Gastroesophageal sphincter (tissue), 4 donors: ENCODE data around the gene ARMC9. TPM values are rescaled to one million over a fixed set of nuclear protein-coding genes. Genes with fewer than 3 reads are reported as not detected.

ENCODE experiments used
- ATAC-seq: fragments of 150-250 bp; one replicate; pipeline ENCODE4 v1.9.1; 2016; ENCODE audit warnings: mild to moderate bottlenecking, moderate library complexity
- H3K27ac ChIP-seq, 4 donors: fragments of 200-600 bp; sonication (generic) in 3 of 4; 1 replicate in 3 of 4; 2 replicates in 1 of 4; pipeline ENCODE4 v1.5.1; 2016 to 2019
- H3K27me3 ChIP-seq: fragments of 200-600 bp; sonication (generic); one replicate; pipeline ENCODE4 v1.5.1; 2019
- H3K36me3 ChIP-seq, 2 donors: fragments of 200-600 bp; sonication (generic); one replicate each; pipeline ENCODE4 v1.5.1; 2019; ENCODE audit warnings: control low read depth in 1 of 2
- H3K4me1 ChIP-seq, 3 donors: fragments of 200-600 bp; sonication (generic); 1 replicate in 2 of 3; 2 replicates in 1 of 3; pipeline ENCODE4 v1.5.1; 2016 to 2019; ENCODE audit warnings: control low read depth in 2 of 3
- H3K4me3 ChIP-seq, 2 donors: fragments of 200-600 bp; sonication (generic); one replicate each; pipeline ENCODE4 v1.5.1; 2019; ENCODE audit warnings: mild to moderate bottlenecking in 1 of 2, moderate library complexity in 1 of 2
- H3K9me3 ChIP-seq, 3 donors: fragments of 200-600 bp; sonication (generic); one replicate each; pipeline ENCODE4 v1.5.1; 2017 to 2019; ENCODE audit warnings: control low read depth in 2 of 3
- CTCF ChIP-seq, 4 experiments: fragments of 200-600 bp in 2 of 4; fragments of 450-650 bp in 2 of 4; sonication (generic) in 1 of 4; IDR thresholded peaks; one replicate each; pipeline ENCODE4 v1.5.1; 2017 to 2019; ENCODE audit warnings: antibody characterized with exemption in 4 of 4, mild to moderate bottlenecking in 2 of 4, moderate library complexity in 2 of 4
- EP300 ChIP-seq: sonication (generic); formaldehyde crosslinking; IDR thresholded peaks from one replicate; pipeline ENCODE4 v1.6.1; 2017; ENCODE audit warnings: antibody characterized with exemption, mild to moderate bottlenecking
- POLR2A ChIP-seq, 2 donors: fragments of 450-650 bp; IDR thresholded peaks; one replicate each; pipeline ENCODE4 v1.6.1; 2017; ENCODE audit warnings: antibody characterized with exemption in 2 of 2, mild to moderate bottlenecking in 2 of 2, moderate library complexity in 1 of 2
- POLR2AphosphoS5 ChIP-seq: sonication (generic); formaldehyde crosslinking; IDR thresholded peaks from one replicate; pipeline ENCODE4 v1.6.1; 2017; ENCODE audit warnings: antibody characterized with exemption
- WGBS, 2 donors: methylation state at CpG; one replicate each; pipeline ENCODE4 v1.1.5; 2018; ENCODE audit warnings: low coverage in 1 of 2; 5-methylcytosine and 5-hydroxymethylcytosine counted together
- total RNA-seq, 4 donors: library from RNA; depleted of rRNA; stranded (reverse); fragments of >200 nt; gene quantifications; one replicate each; pipeline ENCODE4 v1.1.0, GENCODE V29; 2016

ARMC9 gene
- total RNA-seq, 4 donors from 2014 or later = 69.6 to 298 (median 152) TPM

- Histone ChIP-seq H3K27ac (no peak overlapping the region), H3K36me3 (peaks cover 0 to 75% of the 10 kb centered on the region in 2 donors), H3K9me3 (no peaks in the 10 kb centered on the region), H3K4me1 (no peaks in the 10 kb centered on the region), H3K27me3 (no peaks in the 10 kb centered on the region), H3K4me3 (no peak overlapping the region)
- no peak for ATAC-seq
- TF ChIP-seq POLR2AphosphoS5 = no peak
- TF ChIP-seq CTCF (IDR thresholded peaks at IDR 0.05) = no peak
- TF ChIP-seq POLR2A (IDR thresholded peaks at IDR 0.05) = no peak
- no peak for TF ChIP-seq EP300
- WGBS, 2 donors = 77 to 90% methylated on average over 9 to 16 of the region's 18 CpGs
These were observed 139.7 kb downstream of the ARMC9 start for GRCh38 chr2:231337807-231338759.

GRCh38 chr2:231339316-231339715, 140.9 kb downstream of the ARMC9 start:
- Histone ChIP-seq H3K36me3 (peaks cover 0 to 71% of the 10 kb centered on the region in 2 donors), H3K4me3 (no peak overlapping the region), H3K27ac (no peak overlapping the region), H3K27me3 (no peaks in the 10 kb centered on the region), H3K9me3 (no peaks in the 10 kb centered on the region), H3K4me1 (no peaks in the 10 kb centered on the region)
- ATAC-seq = no peak
- TF ChIP-seq POLR2AphosphoS5 (no peak), CTCF (IDR thresholded peaks at IDR 0.05) (no peak), EP300 (no peak), POLR2A (IDR thresholded peaks at IDR 0.05) (no peak)
- 83% methylated on average over 3 of the region's 4 CpGs; no CpG with 5 or more reads in 1 of the 2 donors for WGBS, 2 donors

- TF ChIP-seq POLR2A (IDR thresholded peaks at IDR 0.05) = no peak
- no peak for TF ChIP-seq CTCF (IDR thresholded peaks at IDR 0.05)
- no peak for TF ChIP-seq POLR2AphosphoS5
- no peak for TF ChIP-seq EP300
- Histone ChIP-seq H3K27me3 (no peaks in the 10 kb centered on the region), H3K9me3 (no peaks in the 10 kb centered on the region), H3K4me3 (no peak overlapping the region), H3K36me3 (peaks cover 0 to 72% of the 10 kb centered on the region in 2 donors), H3K27ac (no peak overlapping the region), H3K4me1 (no peaks in the 10 kb centered on the region)
- 80 to 89% methylated on average over 1 of the region's 2 CpGs for WGBS, 2 donors
- no peak for ATAC-seq
These were observed 142.7 kb downstream of the ARMC9 start for GRCh38 chr2:231341100-231341499.

GRCh38 chr2:231342061-231342711, 143.8 kb downstream of the ARMC9 start:
- H3K27me3 ChIP-seq = no peaks in the 10 kb centered on the region
- H3K27ac ChIP-seq = peak overlapping the region in 2 of 4 donors; percentile 11 to 25
- H3K4me1 ChIP-seq = no peaks in the 10 kb centered on the region
- peak; percentile 62 for ATAC-seq
- peaks cover 0 to 74% of the 10 kb centered on the region in 2 donors for H3K36me3 ChIP-seq
- TF ChIP-seq CTCF (IDR thresholded peaks at IDR 0.05) = no peak
- TF ChIP-seq POLR2AphosphoS5 = no peak
- TF ChIP-seq POLR2A (IDR thresholded peaks at IDR 0.05) = no peak
- no peak for TF ChIP-seq EP300
- no peaks in the 10 kb centered on the region for H3K9me3 ChIP-seq
- no peak overlapping the region for H3K4me3 ChIP-seq
- 86 to 93% methylated on average over 10 to 11 of the region's 14 CpGs for WGBS, 2 donors
